AML-193 (cell line): Measurements from ENCODE around the gene ATP11A.
A peak's percentile ranks its signal among the peaks of the same experiment; 100 is the strongest.
"Not testable (repeated sequence)": the region's sequence is repeated elsewhere in the genome, so short reads cannot be mapped to it uniquely, and the experiment has no call there.

Experiments used
- DNase-seq, 2 experiments: peaks; one replicate each; lab custom pipeline; 2025; lab: John Stamatoyannopoulos, UW

Gene ATP11A

GRCh38 chr13:112692586-112692985, 2.7 kb downstream of the ATP11A start:
- no peak for DNase-seq

GRCh38 chr13:112693831-112694497, 4.1 kb downstream of the ATP11A start:
- DNase-seq: peak; percentile 91 to 92

GRCh38 chr13:112695121-112695520, 5.3 kb downstream of the ATP11A start:
- DNase-seq: no peak

GRCh38 chr13:112696001-112696868, 6.4 kb downstream of the ATP11A start:
- DNase-seq: no peak

- DNase-seq: no peak
These were observed 7.1 kb downstream of the ATP11A start for GRCh38 chr13:112696869-112697465.

GRCh38 chr13:112697756-112698655, 8.2 kb downstream of the ATP11A start:
- DNase-seq: no peak

GRCh38 chr13:112699322-112699918, 9.6 kb downstream of the ATP11A start:
- DNase-seq: no peak

- DNase-seq: no peak
These were observed 10.6 kb downstream of the ATP11A start for GRCh38 chr13:112700291-112701060.

GRCh38 chr13:112702341-112702985, 12.6 kb downstream of the ATP11A start:
- DNase-seq: no peak

- DNase-seq: no peak
These were observed 13.1 kb downstream of the ATP11A start for GRCh38 chr13:112702986-112703379.

GRCh38 chr13:112703449-112704284, 13.8 kb downstream of the ATP11A start:
- DNase-seq: no peak

GRCh38 chr13:112704308-112705145, 14.7 kb downstream of the ATP11A start:
- no peak for DNase-seq

- no peak for DNase-seq
These were observed 15.4 kb downstream of the ATP11A start for GRCh38 chr13:112705286-112705685.

- DNase-seq: no peak
These were observed 16.3 kb downstream of the ATP11A start for GRCh38 chr13:112706171-112706570.

- DNase-seq: no peak
These were observed 18.9 kb downstream of the ATP11A start for GRCh38 chr13:112708560-112709240.

- not testable (repeated sequence) for DNase-seq
These were observed 19.5 kb downstream of the ATP11A start for GRCh38 chr13:112709316-112709715.
